ENCODE results near the gene CFAP161. TPM values are rescaled to one million over a fixed set of nuclear protein-coding genes. Genes with fewer than 3 reads are reported as not detected.
"Not testable (repeated sequence)": the region's sequence is repeated elsewhere in the genome, so short reads cannot be mapped to it uniquely, and the experiment has no call there.

Gene CFAP161
- total RNA-seq, 4 donors from 2014 or later = 0.48 to 1.1 TPM; not detected in 2

DNA sequence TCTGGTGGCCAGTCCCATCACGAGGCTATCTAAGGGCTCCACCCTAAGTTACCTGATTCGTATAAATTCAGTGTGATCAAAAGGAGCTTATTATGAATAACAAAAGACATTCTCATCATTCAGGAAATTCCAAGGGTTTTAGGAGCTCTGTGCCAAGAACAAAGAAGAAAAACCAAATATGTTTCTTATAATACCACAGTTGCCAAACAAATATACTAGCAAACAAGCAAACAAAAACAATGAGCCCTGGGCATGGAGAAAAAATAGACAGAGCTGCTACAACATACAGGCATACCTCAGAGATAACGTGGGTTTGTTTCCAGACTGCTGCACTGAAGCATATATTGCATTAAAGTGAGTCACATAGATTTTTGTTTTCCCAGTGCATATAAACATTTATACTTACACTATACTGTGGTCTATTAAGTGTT, 20.2 kb upstream of the CFAP161 start:
- DNase-seq (ENCODE audit: low spot score) = no peak
- TF ChIP-seq, protein P1, sequence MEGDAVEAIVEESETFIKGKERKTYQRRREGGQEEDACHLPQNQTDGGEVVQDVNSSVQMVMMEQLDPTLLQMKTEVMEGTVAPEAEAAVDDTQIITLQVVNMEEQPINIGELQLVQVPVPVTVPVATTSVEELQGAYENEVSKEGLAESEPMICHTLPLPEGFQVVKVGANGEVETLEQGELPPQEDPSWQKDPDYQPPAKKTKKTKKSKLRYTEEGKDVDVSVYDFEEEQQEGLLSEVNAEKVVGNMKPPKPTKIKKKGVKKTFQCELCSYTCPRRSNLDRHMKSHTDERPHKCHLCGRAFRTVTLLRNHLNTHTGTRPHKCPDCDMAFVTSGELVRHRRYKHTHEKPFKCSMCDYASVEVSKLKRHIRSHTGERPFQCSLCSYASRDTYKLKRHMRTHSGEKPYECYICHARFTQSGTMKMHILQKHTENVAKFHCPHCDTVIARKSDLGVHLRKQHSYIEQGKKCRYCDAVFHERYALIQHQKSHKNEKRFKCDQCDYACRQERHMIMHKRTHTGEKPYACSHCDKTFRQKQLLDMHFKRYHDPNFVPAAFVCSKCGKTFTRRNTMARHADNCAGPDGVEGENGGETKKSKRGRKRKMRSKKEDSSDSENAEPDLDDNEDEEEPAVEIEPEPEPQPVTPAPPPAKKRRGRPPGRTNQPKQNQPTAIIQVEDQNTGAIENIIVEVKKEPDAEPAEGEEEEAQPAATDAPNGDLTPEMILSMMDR (IDR thresholded peaks at IDR 0.05) = no peak
- no peak for ATAC-seq (ENCODE audit: low FRiP score)

DNA sequence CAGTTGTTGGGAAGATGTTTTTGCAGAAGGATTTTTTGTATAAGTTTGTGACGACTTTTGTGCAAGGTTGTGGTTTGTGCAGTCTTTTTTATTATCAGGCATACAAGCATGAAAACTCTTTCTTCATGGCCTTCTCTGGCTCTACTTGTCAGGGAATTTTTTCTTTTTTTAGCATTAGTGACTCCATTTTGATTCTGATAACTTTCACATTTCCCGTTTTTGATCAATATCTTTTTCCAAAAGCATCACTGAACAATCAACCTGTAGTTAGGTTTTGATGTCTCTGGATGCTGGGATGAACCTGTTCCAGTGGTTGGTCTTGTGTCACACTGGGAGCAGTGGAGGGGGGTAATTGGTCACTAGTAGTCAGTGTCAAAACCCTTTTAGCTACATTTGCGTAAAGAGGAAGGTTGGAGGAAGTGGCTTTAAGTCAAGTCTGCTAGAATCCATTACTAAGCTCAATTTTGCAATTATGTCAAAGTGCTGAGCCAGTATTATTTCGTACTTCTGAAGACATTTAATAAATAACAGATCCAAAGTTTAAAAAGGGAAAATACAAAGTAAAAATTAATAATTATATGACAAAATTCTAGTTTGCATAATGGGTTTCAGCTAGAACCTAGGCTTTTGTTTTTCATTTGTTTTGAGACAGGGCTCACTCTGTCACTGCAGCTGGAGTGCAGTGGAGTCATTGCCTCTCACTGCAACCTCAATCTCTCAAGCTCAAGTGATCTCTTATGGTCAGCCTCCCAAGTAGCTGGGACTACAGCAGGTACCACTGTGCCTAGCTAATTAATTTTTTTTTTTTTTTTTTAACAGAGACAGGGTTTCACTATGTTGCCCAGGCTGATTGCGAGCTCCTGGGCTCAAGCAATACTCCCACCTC, 18.8 kb upstream of the CFAP161 start:
- TF ChIP-seq, protein P1 (IDR thresholded peaks at IDR 0.05) = no peak
- DNase-seq (ENCODE audit: low spot score) = no peak
- ATAC-seq (ENCODE audit: low FRiP score) = no peak

DNA sequence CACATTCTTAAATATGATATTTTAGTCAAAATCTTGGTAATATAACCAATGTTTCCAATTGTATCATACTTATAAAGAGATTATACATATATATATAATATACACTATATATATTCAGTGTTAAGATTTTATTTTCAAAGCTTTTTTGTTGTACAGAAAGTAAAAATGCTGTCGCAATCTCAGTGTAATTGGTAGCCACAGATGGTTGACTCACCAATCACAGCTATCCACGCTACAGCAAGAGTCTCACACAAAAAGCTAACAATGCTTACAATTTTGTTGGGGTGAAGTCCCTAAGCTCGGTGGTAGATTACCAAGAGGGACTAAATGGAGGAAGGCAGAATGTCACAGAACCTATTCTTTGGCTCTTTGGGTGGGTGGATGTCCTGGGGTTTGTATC, 16.9 kb upstream of the CFAP161 start:
- ATAC-seq (ENCODE audit: low FRiP score) = no peak

DNA sequence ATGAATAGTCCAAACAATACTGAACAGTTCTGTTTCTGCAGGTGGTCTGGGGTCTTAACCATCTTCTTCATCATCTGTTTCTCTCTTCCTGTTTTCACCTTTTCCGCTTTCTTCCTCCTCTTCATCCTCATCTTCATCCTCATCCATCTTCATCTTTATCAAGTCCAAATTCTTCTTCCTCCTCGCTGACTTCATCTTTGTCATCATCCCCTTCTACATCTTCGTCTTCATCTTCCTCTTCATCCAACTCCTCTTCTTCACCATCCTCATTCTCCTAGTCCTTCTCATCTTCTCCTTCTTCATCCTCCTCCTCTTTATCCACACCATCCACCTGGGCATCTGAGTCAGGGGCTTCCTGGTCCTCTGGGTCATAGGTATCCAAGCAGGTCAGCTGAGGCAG, 16.5 kb upstream of the CFAP161 start:
- TF ChIP-seq, protein P1 (IDR thresholded peaks at IDR 0.05) = no peak
- DNase-seq (ENCODE audit: low spot score) (no peak), ATAC-seq (ENCODE audit: low FRiP score) (no peak)

More for the DNA sequence above, 16.9 kb upstream of the CFAP161 start:
- TF ChIP-seq, protein P1 (IDR thresholded peaks at IDR 0.05) = no peak
- DNase-seq (ENCODE audit: low spot score) = no peak

DNA sequence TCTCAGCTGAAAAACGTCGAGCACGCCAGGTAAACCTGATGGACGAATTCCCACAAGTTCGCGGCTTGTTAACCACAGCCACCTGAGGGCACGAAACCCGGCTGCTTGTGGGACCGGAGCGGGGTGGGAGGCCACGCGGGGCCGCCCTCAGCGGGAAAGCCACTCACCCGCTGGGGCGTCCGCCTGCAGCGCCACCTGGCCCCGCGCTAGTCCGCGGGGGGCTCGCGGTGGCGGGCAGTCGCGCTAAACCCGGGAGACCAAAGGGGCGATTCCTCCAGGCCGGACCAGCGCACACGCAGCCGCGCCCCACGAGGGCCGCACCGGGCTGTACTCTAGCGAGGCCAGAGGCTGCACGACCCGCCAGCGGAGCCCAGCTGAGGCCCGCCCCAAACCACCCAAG, 15.7 kb upstream of the CFAP161 start:
- ATAC-seq (ENCODE audit: low FRiP score) (no peak), DNase-seq (ENCODE audit: low spot score) (no peak)
- TF ChIP-seq, protein P1 (IDR thresholded peaks at IDR 0.05) = no peak

DNA sequence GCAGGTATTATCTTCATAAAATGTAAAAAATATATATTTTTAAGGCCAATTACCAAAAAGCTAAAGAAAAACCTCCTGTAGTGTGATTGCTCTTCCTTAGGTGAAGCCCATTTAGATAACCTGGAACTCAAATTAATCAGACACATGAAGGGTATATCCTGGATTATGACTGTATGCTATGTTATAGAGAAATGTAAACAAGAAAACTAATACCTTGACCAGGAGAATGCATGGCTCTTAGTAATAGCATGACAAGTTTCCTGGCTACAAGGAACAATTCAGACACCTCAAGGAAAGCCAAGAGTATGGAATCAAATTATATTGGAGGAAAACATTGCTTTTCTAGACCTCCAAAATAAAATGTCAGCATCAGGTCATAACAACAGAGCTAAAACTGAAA, 14.0 kb upstream of the CFAP161 start:
- TF ChIP-seq, protein P1 (IDR thresholded peaks at IDR 0.05) = no peak
- ATAC-seq (ENCODE audit: low FRiP score) (no peak), DNase-seq (ENCODE audit: low spot score) (no peak)

DNA sequence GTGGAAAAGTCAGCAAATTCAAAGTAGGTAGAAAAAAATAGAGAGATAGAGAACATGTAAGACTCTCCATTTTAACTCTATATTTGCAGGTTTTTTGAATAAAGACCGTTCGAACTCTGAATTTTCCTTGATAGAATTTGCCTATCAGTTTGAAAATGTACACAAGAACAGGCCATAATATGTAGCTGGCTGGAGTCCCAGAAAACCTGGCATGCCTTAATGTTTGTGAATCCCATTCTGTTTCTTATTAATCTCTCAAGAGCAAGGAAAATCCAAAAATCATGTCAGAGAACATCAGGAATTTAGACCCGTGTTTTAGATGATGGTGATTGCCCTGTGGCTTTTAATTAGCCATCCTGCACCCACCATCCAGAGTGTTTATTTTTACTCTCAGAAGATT, 7.2 kb upstream of the CFAP161 start:
- TF ChIP-seq, protein P1 (IDR thresholded peaks at IDR 0.05) = no peak
- DNase-seq (ENCODE audit: low spot score) (no peak), ATAC-seq (ENCODE audit: low FRiP score) (no peak)

DNA sequence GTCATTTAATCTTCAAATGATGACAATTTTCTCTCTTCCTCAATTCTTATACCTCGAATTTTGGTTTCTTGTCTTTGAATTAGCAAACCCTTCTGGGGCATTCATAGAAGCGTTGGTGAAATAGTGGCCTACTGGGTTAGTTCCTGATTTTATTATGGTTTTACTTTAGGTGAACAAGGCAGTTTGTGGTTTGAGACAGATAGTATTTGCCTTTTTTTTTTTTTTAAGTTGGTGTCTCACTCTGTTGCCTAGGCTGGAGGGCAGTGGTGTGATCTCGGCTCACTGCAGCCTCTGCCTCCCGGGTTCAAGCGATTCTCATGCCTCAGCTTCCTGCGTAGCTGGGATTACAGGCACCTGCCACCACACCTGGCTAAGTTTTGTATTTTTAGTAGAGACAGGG, 7.4 kb downstream of the CFAP161 start:
- not testable (repeated sequence) for ATAC-seq (ENCODE audit: low FRiP score); DNase-seq (ENCODE audit: low spot score)

Data from omental fat pad (tissue), 4 donors.